SW 1271 (cell line): Measurements from ENCODE around the gene LRR1.
A peak's percentile ranks its signal among the peaks of the same experiment; 100 is the strongest.
"Not testable (repeated sequence)": the region's sequence is repeated elsewhere in the genome, so short reads cannot be mapped to it uniquely, and the experiment has no call there.

Experiments
- DNase-seq, 2 experiments: peaks; one replicate each; lab custom pipeline; 2025; lab: John Stamatoyannopoulos, UW

Gene LRR1

GRCh38 chr14:49585803-49586672 is 12.7 kb upstream of the LRR1 start, which contains the start of gene RPS29:
Gene RPS29, minus strand, starts transcription at chr14:49586380. Its CDS starts 34 bp downstream, at chr14:49586346.
- peak; percentile 92 to 99 for DNase-seq

GRCh38 chr14:49586673-49587460 is 11.9 kb upstream of the LRR1 start:
- peak; percentile 47 to 84 for DNase-seq

- no peak for DNase-seq
Observed at GRCh38 chr14:49589387-49589786, 9.4 kb upstream of the LRR1 start.

- no peak for DNase-seq
Observed at GRCh38 chr14:49593016-49593415, 5.7 kb upstream of the LRR1 start.

GRCh38 chr14:49594347-49595091 is 4.2 kb upstream of the LRR1 start:
- DNase-seq, result peak in 1 of 2 experiments; percentile 27

- no peak for DNase-seq
Observed at GRCh38 chr14:49598189-49598484, 603 bp upstream of the LRR1 start.

- DNase-seq, result no peak
Observed at GRCh38 chr14:49607583-49607982, 8.8 kb downstream of the LRR1 start.

GRCh38 chr14:49612251-49612650 is 13.5 kb downstream of the LRR1 start:
- DNase-seq, result no peak

- DNase-seq, result no peak
Observed at GRCh38 chr14:49612671-49613070, 13.9 kb downstream of the LRR1 start.

GRCh38 chr14:49614196-49614595 is 15.5 kb downstream of the LRR1 start:
- DNase-seq, result no peak

GRCh38 chr14:49615776-49616175 is 17.0 kb downstream of the LRR1 start:
- DNase-seq, result no peak

GRCh38 chr14:49617852-49618519 is 19.2 kb downstream of the LRR1 start:
- no peak for DNase-seq

GRCh38 chr14:49619273-49619672 is 20.5 kb downstream of the LRR1 start:
- DNase-seq, result not testable (repeated sequence)

GRCh38 chr14:49619730-49620129 is 21.0 kb downstream of the LRR1 start:
- no peak for DNase-seq

- DNase-seq, result peak; percentile 90 to 98
Observed at GRCh38 chr14:49620182-49621113, 21.7 kb downstream of the LRR1 start, which contains the start of the genes MGAT2 and RPL36AL. Gene MGAT2, plus strand, starts transcription at chr14:49620799. Its CDS starts 470 bp downstream, at chr14:49621269. Gene RPL36AL, minus strand, starts transcription at chr14:49620626. Its CDS starts 1,522 bp downstream, at chr14:49619104.

- peak; percentile 18 to 58 for DNase-seq
Observed at GRCh38 chr14:49621114-49621881, 22.6 kb downstream of the LRR1 start.

GRCh38 chr14:49622022-49622607 is 23.4 kb downstream of the LRR1 start:
- no peak for DNase-seq

- no peak for DNase-seq
Observed at GRCh38 chr14:49623387-49623786, 24.6 kb downstream of the LRR1 start.
